ENCODE measurements around the gene NMT1.

DNA sequence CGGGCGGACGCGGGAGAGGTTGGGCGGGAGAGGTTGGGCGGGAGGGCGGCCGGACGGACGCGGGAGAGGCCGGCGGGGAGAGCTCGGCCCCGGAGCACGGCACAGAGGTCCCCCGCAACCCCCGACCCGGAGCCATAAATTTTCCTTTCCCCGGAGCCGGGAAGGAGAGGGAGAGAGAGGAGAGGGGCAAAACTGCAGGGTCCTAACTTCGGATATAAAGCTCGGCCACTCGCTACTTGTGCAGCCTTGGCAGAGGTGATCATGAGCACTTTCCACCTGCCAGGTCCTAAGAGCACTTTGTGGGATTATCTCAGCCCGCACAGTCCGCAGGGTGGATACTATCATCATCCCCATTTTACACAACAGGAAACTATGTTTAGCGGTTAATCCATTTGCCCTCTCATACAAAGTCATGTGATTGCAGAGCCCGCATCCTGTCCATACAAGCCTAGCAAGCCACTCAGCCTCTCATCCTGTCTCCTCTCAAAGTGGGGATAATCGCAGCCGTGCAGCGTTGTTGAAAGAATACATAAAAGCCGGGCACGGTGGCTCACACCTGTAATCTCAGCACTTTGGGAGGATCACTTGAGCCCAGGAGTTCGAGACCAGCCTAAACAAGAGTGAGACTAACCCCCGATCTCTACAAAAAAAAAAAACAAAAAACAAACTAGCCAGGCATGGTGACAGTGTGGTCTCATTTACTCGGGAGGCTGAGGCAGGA lies 8.9 kb upstream of the NMT1 start:
- no peak for TF ChIP-seq YY1 (IDR thresholded peaks at IDR 0.05)
- TF ChIP-seq, protein P1, sequence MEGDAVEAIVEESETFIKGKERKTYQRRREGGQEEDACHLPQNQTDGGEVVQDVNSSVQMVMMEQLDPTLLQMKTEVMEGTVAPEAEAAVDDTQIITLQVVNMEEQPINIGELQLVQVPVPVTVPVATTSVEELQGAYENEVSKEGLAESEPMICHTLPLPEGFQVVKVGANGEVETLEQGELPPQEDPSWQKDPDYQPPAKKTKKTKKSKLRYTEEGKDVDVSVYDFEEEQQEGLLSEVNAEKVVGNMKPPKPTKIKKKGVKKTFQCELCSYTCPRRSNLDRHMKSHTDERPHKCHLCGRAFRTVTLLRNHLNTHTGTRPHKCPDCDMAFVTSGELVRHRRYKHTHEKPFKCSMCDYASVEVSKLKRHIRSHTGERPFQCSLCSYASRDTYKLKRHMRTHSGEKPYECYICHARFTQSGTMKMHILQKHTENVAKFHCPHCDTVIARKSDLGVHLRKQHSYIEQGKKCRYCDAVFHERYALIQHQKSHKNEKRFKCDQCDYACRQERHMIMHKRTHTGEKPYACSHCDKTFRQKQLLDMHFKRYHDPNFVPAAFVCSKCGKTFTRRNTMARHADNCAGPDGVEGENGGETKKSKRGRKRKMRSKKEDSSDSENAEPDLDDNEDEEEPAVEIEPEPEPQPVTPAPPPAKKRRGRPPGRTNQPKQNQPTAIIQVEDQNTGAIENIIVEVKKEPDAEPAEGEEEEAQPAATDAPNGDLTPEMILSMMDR (IDR thresholded peaks at IDR 0.05; ENCODE audit: low read depth, low read length, missing input control), result no peak
- TF ChIP-seq, protein P2, sequence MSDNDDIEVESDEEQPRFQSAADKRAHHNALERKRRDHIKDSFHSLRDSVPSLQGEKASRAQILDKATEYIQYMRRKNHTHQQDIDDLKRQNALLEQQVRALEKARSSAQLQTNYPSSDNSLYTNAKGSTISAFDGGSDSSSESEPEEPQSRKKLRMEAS (IDR thresholded peaks at IDR 0.05), result no peak
- no peak for TF ChIP-seq RAD21 (IDR thresholded peaks at IDR 0.05)
- no peak for TF ChIP-seq FOXA1 (IDR thresholded peaks at IDR 0.05)
- no peak for TF ChIP-seq RXRA (IDR thresholded peaks at IDR 0.05)
- no peak for TF ChIP-seq GABPA (IDR thresholded peaks at IDR 0.05 in 1 of 2, conservative IDR thresholded peaks at IDR 0.05 in 1 of 2)
- no peak for TF ChIP-seq SP1 (IDR thresholded peaks at IDR 0.05)
- TF ChIP-seq JUND (IDR thresholded peaks at IDR 0.05), result no peak
- TF ChIP-seq TAF1 (conservative IDR thresholded peaks at IDR 0.05), result no peak
